Upper lobe of left lung (tissue), 6 donors: ENCODE results near the gene GALNT18. TPM values are rescaled to one million over a fixed set of nuclear protein-coding genes. Genes with fewer than 3 reads are reported as not detected.
A peak's percentile ranks its signal among the peaks of the same experiment; 100 is the strongest.

Source experiments
- ATAC-seq, 2 donors: fragments of 200-7000 bp; cut with Tn5 transposase; one replicate each; pipeline ENCODE4 v1.9.1; 2022; ENCODE audit warnings: mild to moderate bottlenecking in 2 of 2, moderate library complexity in 2 of 2; ENCODE audit not compliant: low FRiP score in 2 of 2
- DNase-seq, 2 donors: peaks; one replicate each; pipeline ENCODE4 v3.0.0-alpha.2; 2019 to 2020
- H3K27ac ChIP-seq, 4 donors: fragments of 200-600 bp; sonication (generic); one replicate each; pipeline ENCODE4 v1.5.1; 2016 to 2019
- H3K27me3 ChIP-seq, 4 donors: fragments of 200-600 bp; sonication (generic); one replicate each; pipeline ENCODE4 v1.5.1; 2017 to 2019
- H3K36me3 ChIP-seq, 4 donors: fragments of 200-600 bp; sonication (generic); one replicate each; pipeline ENCODE4 v1.5.1; 2016 to 2019
- H3K4me1 ChIP-seq, 4 donors: fragments of 200-600 bp; sonication (generic); one replicate each; pipeline ENCODE4 v1.5.1; 2018 to 2019
- H3K4me3 ChIP-seq, 4 donors: fragments of 200-600 bp; sonication (generic); one replicate each; pipeline ENCODE4 v1.5.1; 2017 to 2019; ENCODE audit warnings: mild to moderate bottlenecking in 2 of 4, moderate library complexity in 1 of 4
- H3K9me3 ChIP-seq, 4 donors: fragments of 200-600 bp; sonication (generic); one replicate each; pipeline ENCODE4 v1.5.1; 2018 to 2019
- EP300 ChIP-seq, 4 donors: sonication (generic); formaldehyde crosslinking; IDR thresholded peaks; one replicate each; pipeline ENCODE4 v1.5.1; 2017; ENCODE audit warnings: antibody characterized with exemption in 4 of 4, control low read depth in 2 of 4
- POLR2A ChIP-seq, 4 donors: fragments of 450-650 bp; IDR thresholded peaks; one replicate each; pipeline ENCODE4 v1.5.1; 2016 to 2017; ENCODE audit warnings: antibody characterized with exemption in 4 of 4, mild to moderate bottlenecking in 2 of 4
- POLR2AphosphoS5 ChIP-seq, 2 donors: sonication (generic); formaldehyde crosslinking; IDR thresholded peaks; one replicate each; pipeline ENCODE4 v1.5.1; 2017; ENCODE audit warnings: antibody characterized with exemption in 2 of 2
- WGBS, 2 donors: methylation state at CpG; one replicate each; pipeline ENCODE4 v1.1.5; 2017 to 2018; 5-methylcytosine and 5-hydroxymethylcytosine counted together
- total RNA-seq, 6 donors: library from RNA; depleted of rRNA in 4 of 6; stranded (reverse); fragments of >200 nt in 4 of 6; gene quantifications; one replicate each; pipeline versions ENCODE4 v1.1.0 to v1.2.1, GENCODE V29; 2016 to 2021
- TF ChIP-seq, protein P1 (sequence below), 6 experiments: fragments of 450-650 bp in 4 of 6; fragments of 200-600 bp in 2 of 6; sonication (generic) in 2 of 6; IDR thresholded peaks; one replicate each; pipeline ENCODE4 v1.5.1; 2016 to 2019; ENCODE audit warnings: antibody characterized with exemption in 6 of 6
- donor health status: DM: no; HTN: no; CAD: no; lungs with moderate emphysema.
- donor health status: DM: no; HTN: yes; CAD: no; lungs with severe emphysema.

GALNT18 gene
- total RNA-seq, 6 donors from 2014 or later = 48.2 to 115 (median 61.8) TPM

DNA sequence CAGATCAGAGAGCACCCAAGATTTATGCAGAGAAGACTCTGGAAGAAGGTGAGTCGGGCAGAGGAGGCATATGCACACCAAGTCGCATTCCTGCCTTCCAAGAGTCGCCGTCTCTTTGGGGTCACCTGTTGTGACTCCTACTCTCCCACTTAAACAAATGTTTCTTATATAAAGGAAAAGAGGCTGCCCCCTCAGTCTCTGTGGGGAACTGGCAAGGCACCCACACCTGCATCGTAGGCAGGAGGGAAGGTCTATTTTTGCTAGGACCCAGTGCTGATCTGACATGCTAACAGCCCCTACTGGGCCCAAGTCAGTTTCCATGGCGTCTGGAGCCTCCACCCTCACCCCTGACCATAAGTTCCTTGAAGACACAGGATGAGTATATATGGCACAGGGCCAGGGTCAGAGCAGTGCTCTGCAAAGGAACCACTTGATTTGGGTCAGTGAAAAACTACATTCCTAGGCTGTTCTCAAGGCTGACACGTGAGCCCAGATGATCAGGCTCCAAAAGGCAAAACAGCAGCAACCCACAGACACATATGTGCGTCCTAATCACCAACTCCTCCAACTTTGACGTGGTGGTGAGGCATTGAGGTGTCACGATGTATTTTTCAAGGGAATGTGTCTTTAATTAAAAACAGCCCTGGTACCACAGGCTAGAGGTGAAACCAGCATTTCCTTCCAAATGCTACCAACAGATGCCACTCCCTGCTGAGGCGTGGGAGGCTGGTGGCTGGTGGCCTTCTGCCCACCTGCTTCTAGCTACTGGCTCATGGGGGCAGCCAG is 213.2 kb downstream of the GALNT18 start:
- WGBS, 2 donors = 85 to 89% methylated on average over 10 to 11 of the region's 11 CpGs
- no peaks in the 10 kb centered on the region for H3K27me3 ChIP-seq
- DNase-seq (no peak), ATAC-seq (no peak)
- TF ChIP-seq POLR2A (IDR thresholded peaks at IDR 0.05) (no peak), EP300 (IDR thresholded peaks at IDR 0.05) (no peak), POLR2AphosphoS5 (IDR thresholded peaks at IDR 0.05) (no peak)
- TF ChIP-seq, protein P1, sequence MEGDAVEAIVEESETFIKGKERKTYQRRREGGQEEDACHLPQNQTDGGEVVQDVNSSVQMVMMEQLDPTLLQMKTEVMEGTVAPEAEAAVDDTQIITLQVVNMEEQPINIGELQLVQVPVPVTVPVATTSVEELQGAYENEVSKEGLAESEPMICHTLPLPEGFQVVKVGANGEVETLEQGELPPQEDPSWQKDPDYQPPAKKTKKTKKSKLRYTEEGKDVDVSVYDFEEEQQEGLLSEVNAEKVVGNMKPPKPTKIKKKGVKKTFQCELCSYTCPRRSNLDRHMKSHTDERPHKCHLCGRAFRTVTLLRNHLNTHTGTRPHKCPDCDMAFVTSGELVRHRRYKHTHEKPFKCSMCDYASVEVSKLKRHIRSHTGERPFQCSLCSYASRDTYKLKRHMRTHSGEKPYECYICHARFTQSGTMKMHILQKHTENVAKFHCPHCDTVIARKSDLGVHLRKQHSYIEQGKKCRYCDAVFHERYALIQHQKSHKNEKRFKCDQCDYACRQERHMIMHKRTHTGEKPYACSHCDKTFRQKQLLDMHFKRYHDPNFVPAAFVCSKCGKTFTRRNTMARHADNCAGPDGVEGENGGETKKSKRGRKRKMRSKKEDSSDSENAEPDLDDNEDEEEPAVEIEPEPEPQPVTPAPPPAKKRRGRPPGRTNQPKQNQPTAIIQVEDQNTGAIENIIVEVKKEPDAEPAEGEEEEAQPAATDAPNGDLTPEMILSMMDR (IDR thresholded peaks at IDR 0.05) = no peak
- H3K4me3 ChIP-seq = no peak overlapping the region
- peak overlapping the region in 1 of 4 donors; percentile 21 for H3K27ac ChIP-seq
- H3K4me1 ChIP-seq = peaks cover 36 to 55% (median 46%) of the 10 kb centered on the region in 4 donors
- H3K36me3 ChIP-seq = no peaks in the 10 kb centered on the region
- H3K9me3 ChIP-seq = no peaks in the 10 kb centered on the region

DNA sequence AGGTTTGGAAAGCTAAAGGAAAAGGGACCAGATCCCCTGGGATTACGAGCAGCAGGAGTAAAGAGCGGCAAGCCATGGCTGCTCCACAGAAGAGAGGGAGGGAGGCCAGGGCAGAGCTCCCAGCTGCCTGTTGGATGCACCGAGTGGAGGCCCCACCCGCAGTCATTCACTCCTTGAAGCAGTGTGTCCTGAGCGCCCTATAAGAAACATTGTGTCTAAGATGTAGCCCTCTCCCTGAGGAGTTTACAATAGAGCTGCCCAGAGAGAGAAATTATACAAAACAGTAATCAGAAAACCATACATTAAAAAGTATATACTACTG is 214.1 kb downstream of the GALNT18 start:
- TF ChIP-seq POLR2A (IDR thresholded peaks at IDR 0.05) (no peak), EP300 (IDR thresholded peaks at IDR 0.05) (no peak), POLR2AphosphoS5 (IDR thresholded peaks at IDR 0.05) (no peak)
- TF ChIP-seq, protein P1 (IDR thresholded peaks at IDR 0.05) = no peak
- Histone ChIP-seq H3K9me3 (no peaks in the 10 kb centered on the region), H3K27me3 (no peaks in the 10 kb centered on the region), H3K27ac (peak overlapping the region in 2 of 4 donors; percentile 12 to 42), H3K4me1 (peaks cover 36 to 63% (median 50%) of the 10 kb centered on the region in 4 donors), H3K4me3 (no peak overlapping the region), H3K36me3 (no peaks in the 10 kb centered on the region)
- 57 to 61% methylated on average over 5 of the region's 5 CpGs for WGBS, 2 donors
- no peak for DNase-seq
- ATAC-seq = no peak

DNA sequence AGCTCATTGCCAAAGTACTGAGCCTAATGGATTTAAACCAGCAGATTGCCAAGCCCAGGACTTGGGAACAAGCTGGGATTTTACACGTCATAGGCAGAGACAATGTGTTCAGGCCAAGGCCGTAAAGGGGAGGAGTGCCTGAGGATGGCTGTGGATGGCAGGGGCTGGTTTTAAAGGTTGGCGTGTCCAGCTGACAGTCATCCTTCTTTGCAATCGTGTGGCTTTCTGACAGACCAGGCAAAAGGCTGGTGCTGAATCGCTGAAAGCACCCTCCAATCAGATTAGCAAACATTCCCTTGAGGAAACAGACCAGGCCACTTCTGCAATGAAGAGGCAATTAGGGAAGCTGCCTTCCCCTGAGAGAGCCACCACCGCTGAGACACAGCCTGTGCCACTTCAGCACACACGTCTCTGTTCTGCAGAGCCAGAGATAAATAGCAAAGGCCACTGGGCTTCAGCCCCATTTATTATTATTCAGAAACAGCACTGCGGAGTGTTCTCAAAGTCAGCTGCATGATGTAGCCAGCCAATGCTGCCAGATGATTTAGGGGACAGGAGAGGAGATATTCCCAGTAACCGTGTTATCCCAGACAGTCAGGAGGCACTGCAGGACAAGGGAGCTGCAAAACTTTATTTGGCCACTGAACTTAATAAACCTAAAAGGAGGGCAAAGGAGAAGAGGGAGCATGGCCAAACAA is 214.6 kb downstream of the GALNT18 start:
- H3K27ac ChIP-seq = peak overlapping the region; percentile 2 to 62 (median 22)
- H3K4me1 ChIP-seq = peaks cover 36 to 63% (median 52%) of the 10 kb centered on the region in 4 donors
- H3K4me3 ChIP-seq = no peak overlapping the region
- H3K36me3 ChIP-seq = no peaks in the 10 kb centered on the region
- H3K27me3 ChIP-seq = no peaks in the 10 kb centered on the region
- TF ChIP-seq POLR2A (IDR thresholded peaks at IDR 0.05) = no peak
- TF ChIP-seq, protein P1 (IDR thresholded peaks at IDR 0.05) = no peak
- no peak for TF ChIP-seq EP300 (IDR thresholded peaks at IDR 0.05)
- TF ChIP-seq POLR2AphosphoS5 (IDR thresholded peaks at IDR 0.05) = peak in 1 of 2 donors; percentile 51
- H3K9me3 ChIP-seq = no peaks in the 10 kb centered on the region
- DNase-seq = peak in 1 of 2 donors; percentile 75
- ATAC-seq = peak; percentile 56 to 58
- 28 to 36% methylated on average over 9 of the region's 9 CpGs for WGBS, 2 donors

DNA sequence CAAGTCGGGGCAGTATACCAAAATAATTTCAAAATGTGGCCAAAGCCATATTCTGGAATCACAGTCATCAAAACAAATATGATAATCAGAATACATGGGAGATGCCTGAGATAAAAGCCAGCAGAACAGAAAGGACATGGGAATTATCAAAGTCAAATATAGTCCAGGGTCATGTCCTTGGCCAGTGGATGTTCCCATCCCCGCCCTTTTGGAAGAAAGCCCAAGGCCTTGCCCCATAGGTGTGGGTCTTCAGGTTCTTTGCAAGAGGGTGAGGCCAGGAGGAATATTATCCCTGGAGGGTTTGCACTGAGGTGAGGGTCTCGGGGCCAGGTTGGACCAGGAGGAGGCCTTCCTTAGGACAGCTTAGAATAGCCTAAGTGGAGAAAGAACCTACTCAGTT is 215.2 kb downstream of the GALNT18 start:
- 63 to 67% methylated on average over 3 of the region's 3 CpGs for WGBS, 2 donors
- peak overlapping the region; percentile 2 to 62 (median 22) for H3K27ac ChIP-seq
- no peak for ATAC-seq

More for the DNA sequence above, 215.2 kb downstream of the GALNT18 start:
- Histone ChIP-seq H3K36me3 (no peaks in the 10 kb centered on the region), H3K9me3 (no peaks in the 10 kb centered on the region), H3K4me1 (peaks cover 36 to 63% (median 52%) of the 10 kb centered on the region in 4 donors), H3K4me3 (no peak overlapping the region), H3K27me3 (no peaks in the 10 kb centered on the region)
- no peak for TF ChIP-seq EP300 (IDR thresholded peaks at IDR 0.05)
- no peak for TF ChIP-seq POLR2A (IDR thresholded peaks at IDR 0.05)
- TF ChIP-seq, protein P1 (IDR thresholded peaks at IDR 0.05) = no peak
- TF ChIP-seq POLR2AphosphoS5 (IDR thresholded peaks at IDR 0.05) = no peak
- DNase-seq = no peak
